Stimulated activated naive CD8-positive, alpha-beta T cell treated with anti-CD3 and anti-CD28 coated beads, Interleukin-15, amount 100 ng/mL, for 72 hours (primary cell): ENCODE data around the gene THRAP3.
"Not testable (repeated sequence)": the region's sequence is repeated elsewhere in the genome, so short reads cannot be mapped to it uniquely, and the experiment has no call there.

Source experiments
- ATAC-seq: fragments of 150-1000 bp; cut with Tn5 transposase; 2 replicates; pipeline ENCODE4 v1.10.0; 2021; ENCODE audit warnings: mild to moderate bottlenecking, moderate library complexity
- DNase-seq, 2 donors: peaks; one replicate each; pipeline ENCODE4 v3.0.0; 2021 to 2022
- H3K27ac Mint-ChIP-seq, 2 donors: one replicate each; pipeline ENCODE4 v1.8.0; 2022; ENCODE audit warnings: mild to moderate bottlenecking in 2 of 2, mixed read lengths in 2 of 2, moderate library complexity in 2 of 2
- H3K27me3 Mint-ChIP-seq: one replicate; pipeline ENCODE4 v1.8.0; 2022; ENCODE audit warnings: mixed read lengths
- H3K4me1 Mint-ChIP-seq: one replicate; pipeline ENCODE4 v1.8.0; 2022; ENCODE audit warnings: mild to moderate bottlenecking, mixed read lengths
- H3K4me3 Mint-ChIP-seq, 2 donors: one replicate each; pipeline ENCODE4 v1.8.0; 2022; ENCODE audit warnings: mild to moderate bottlenecking in 2 of 2, mixed read lengths in 2 of 2, moderate library complexity in 1 of 2
- H3K9me3 Mint-ChIP-seq, 2 donors: one replicate each; pipeline ENCODE4 v1.8.0; 2022; ENCODE audit warnings: mixed read lengths in 2 of 2

Gene THRAP3

GRCh38 chr1:36203027-36203553, 21.2 kb upstream of the THRAP3 start:
- H3K27me3 Mint-ChIP-seq: peaks cover 11% of the 10 kb centered on the region
- no peaks in the 10 kb centered on the region for H3K9me3 Mint-ChIP-seq
- ATAC-seq: no peak
- no peak overlapping the region for H3K27ac Mint-ChIP-seq
- no peak overlapping the region for H3K4me3 Mint-ChIP-seq
- H3K4me1 Mint-ChIP-seq: peaks cover 24% of the 10 kb centered on the region
- no peak for DNase-seq

GRCh38 chr1:36203554-36204346, 20.5 kb upstream of the THRAP3 start:
- peaks cover 24% of the 10 kb centered on the region for H3K4me1 Mint-ChIP-seq
- ATAC-seq (no peak), DNase-seq (no peak)
- no peak overlapping the region for H3K4me3 Mint-ChIP-seq
- H3K9me3 Mint-ChIP-seq: no peaks in the 10 kb centered on the region
- no peak overlapping the region for H3K27ac Mint-ChIP-seq
- H3K27me3 Mint-ChIP-seq: peaks cover 11% of the 10 kb centered on the region

GRCh38 chr1:36204347-36204909, 19.8 kb upstream of the THRAP3 start:
- H3K27ac Mint-ChIP-seq: no peak overlapping the region

GRCh38 chr1:36206323-36206858, 17.9 kb upstream of the THRAP3 start:
- ATAC-seq (peak; percentile 73), DNase-seq (no peak)
- Mint-ChIP-seq H3K4me3 (peak overlapping the region in 1 of 2 donors; percentile 20), H3K9me3 (no peaks in the 10 kb centered on the region), H3K27ac (peak overlapping the region; percentile 63 to 82), H3K4me1 (peaks cover 24% of the 10 kb centered on the region), H3K27me3 (no peaks in the 10 kb centered on the region)

More at GRCh38 chr1:36204347-36204909, 19.8 kb upstream of the THRAP3 start:
- peaks cover 24% of the 10 kb centered on the region for H3K4me1 Mint-ChIP-seq
- ATAC-seq (no peak), DNase-seq (no peak)
- peaks cover 11% of the 10 kb centered on the region for H3K27me3 Mint-ChIP-seq
- H3K9me3 Mint-ChIP-seq: no peaks in the 10 kb centered on the region
- no peak overlapping the region for H3K4me3 Mint-ChIP-seq

GRCh38 chr1:36207339-36207738, 16.9 kb upstream of the THRAP3 start:
- H3K27ac Mint-ChIP-seq: peak overlapping the region in 1 of 2 donors; percentile 59

GRCh38 chr1:36208978-36209703, 15.1 kb upstream of the THRAP3 start:
- Mint-ChIP-seq H3K27ac (peak overlapping the region in 1 of 2 donors; percentile 48), H3K4me3 (no peak overlapping the region), H3K9me3 (no peaks in the 10 kb centered on the region), H3K27me3 (no peaks in the 10 kb centered on the region), H3K4me1 (peaks cover 24% of the 10 kb centered on the region)
- no peak for DNase-seq
- ATAC-seq: no peak

More at GRCh38 chr1:36207339-36207738, 16.9 kb upstream of the THRAP3 start:
- Mint-ChIP-seq H3K4me3 (no peak overlapping the region), H3K9me3 (no peaks in the 10 kb centered on the region), H3K27me3 (no peaks in the 10 kb centered on the region), H3K4me1 (peaks cover 24% of the 10 kb centered on the region)
- DNase-seq: no peak
- ATAC-seq: no peak

- no peaks in the 10 kb centered on the region for H3K27me3 Mint-ChIP-seq
- H3K27ac Mint-ChIP-seq: no peak overlapping the region
- ATAC-seq (no peak), DNase-seq (no peak)
- no peak overlapping the region for H3K4me3 Mint-ChIP-seq
- peaks cover 12% of the 10 kb centered on the region for H3K4me1 Mint-ChIP-seq
- H3K9me3 Mint-ChIP-seq: no peaks in the 10 kb centered on the region
These were observed 12.9 kb upstream of the THRAP3 start for GRCh38 chr1:36211307-36211706.

GRCh38 chr1:36211841-36212240, 12.4 kb upstream of the THRAP3 start:
- Mint-ChIP-seq H3K9me3 (no peaks in the 10 kb centered on the region), H3K27ac (no peak overlapping the region), H3K4me1 (peaks cover 7% of the 10 kb centered on the region), H3K27me3 (no peaks in the 10 kb centered on the region), H3K4me3 (no peak overlapping the region)
- ATAC-seq: no peak
- no peak for DNase-seq

- ATAC-seq: no peak
- Mint-ChIP-seq H3K27ac (no peak overlapping the region), H3K4me3 (no peak overlapping the region)
These were observed 11.5 kb upstream of the THRAP3 start for GRCh38 chr1:36212782-36213181.

GRCh38 chr1:36217670-36218069, 6.6 kb upstream of the THRAP3 start:
- peak overlapping the region in 1 of 2 donors; percentile 84 for H3K27ac Mint-ChIP-seq

More at GRCh38 chr1:36212782-36213181, 11.5 kb upstream of the THRAP3 start:
- Mint-ChIP-seq H3K4me1 (peaks cover 4% of the 10 kb centered on the region), H3K27me3 (no peaks in the 10 kb centered on the region), H3K9me3 (no peaks in the 10 kb centered on the region)
- DNase-seq: no peak

GRCh38 chr1:36221901-36222300, 2.3 kb upstream of the THRAP3 start:
- not testable (repeated sequence) for H3K9me3 Mint-ChIP-seq, DNase-seq, H3K27me3 Mint-ChIP-seq, H3K27ac Mint-ChIP-seq, H3K4me3 Mint-ChIP-seq, ATAC-seq
- H3K4me1 Mint-ChIP-seq: peaks cover 32% of the 10 kb centered on the region

More at GRCh38 chr1:36217670-36218069, 6.6 kb upstream of the THRAP3 start:
- peaks cover 7% of the 10 kb centered on the region for H3K4me1 Mint-ChIP-seq
- no peak for DNase-seq
- H3K4me3 Mint-ChIP-seq: no peak overlapping the region
- ATAC-seq: no peak
- no peaks in the 10 kb centered on the region for H3K9me3 Mint-ChIP-seq
- H3K27me3 Mint-ChIP-seq: no peaks in the 10 kb centered on the region

- no peak for DNase-seq
- no peaks in the 10 kb centered on the region for H3K27me3 Mint-ChIP-seq
- H3K27ac Mint-ChIP-seq: peak overlapping the region; percentile 98 to 100
- no peaks in the 10 kb centered on the region for H3K9me3 Mint-ChIP-seq
- peak overlapping the region; percentile 86 to 99 for H3K4me3 Mint-ChIP-seq
- H3K4me1 Mint-ChIP-seq: peaks cover 36% of the 10 kb centered on the region
- ATAC-seq: no peak
These were observed 1.5 kb upstream of the THRAP3 start for GRCh38 chr1:36222481-36223380.

- peak overlapping the region; percentile 86 to 99 for H3K4me3 Mint-ChIP-seq
- ATAC-seq (peak; percentile 45), DNase-seq (peak in 1 of 2 donors; percentile 56)
- H3K9me3 Mint-ChIP-seq: no peaks in the 10 kb centered on the region
- peak overlapping the region; percentile 98 to 100 for H3K27ac Mint-ChIP-seq
- H3K27me3 Mint-ChIP-seq: no peaks in the 10 kb centered on the region
- peaks cover 37% of the 10 kb centered on the region for H3K4me1 Mint-ChIP-seq
These were observed 755 bp upstream of the THRAP3 start for GRCh38 chr1:36223381-36223995.
